Thoracic aorta (tissue), 2 donors: ENCODE measurements around the gene AHR. TPM values are rescaled to one million over a fixed set of nuclear protein-coding genes. Genes with fewer than 3 reads are reported as not detected.

Experiments used
- ATAC-seq: fragments of 150-250 bp; one replicate; pipeline ENCODE4 v1.8.0; 2017; ENCODE audit warnings: low read depth; ENCODE audit not compliant: insufficient number of reproducible peaks, low FRiP score
- DNase-seq: peaks from one replicate; pipeline ENCODE4 v3.0.0-alpha.2; 2020; ENCODE audit warnings: low spot score
- H3K27ac ChIP-seq, 2 donors: fragments of 200-600 bp; sonication (generic); 1 replicate in 1 of 2; 2 replicates in 1 of 2; pipeline ENCODE4 v1.5.1; 2016; ENCODE audit warnings: mild to moderate bottlenecking in 2 of 2, moderate library complexity in 2 of 2
- H3K27me3 ChIP-seq: fragments of 200-600 bp; sonication (generic); replicated peaks from 2 replicates; pipeline ENCODE4 v1.6.0; 2016; ENCODE audit warnings: mild to moderate bottlenecking; ENCODE audit not compliant: insufficient read depth
- H3K36me3 ChIP-seq: fragments of 200-600 bp; sonication (generic); one replicate; pipeline ENCODE4 v1.5.1; 2016
- H3K4me1 ChIP-seq, 2 donors: fragments of 200-600 bp; sonication (generic); 1 replicate in 1 of 2; 2 replicates in 1 of 2; pipeline versions ENCODE4 v1.5.1 to v1.6.0; 2016; ENCODE audit warnings: low read depth in 2 of 2, mild to moderate bottlenecking in 1 of 2; ENCODE audit not compliant: control insufficient read depth in 1 of 2
- H3K4me3 ChIP-seq: fragments of 200-600 bp; sonication (generic); 2 replicates; pipeline ENCODE4 v1.5.1; 2016; ENCODE audit warnings: mild to moderate bottlenecking
- H3K9me3 ChIP-seq: fragments of 200-600 bp; sonication (generic); 2 replicates; pipeline ENCODE4 v1.5.1; 2016
- CTCF ChIP-seq: fragments of 200-600 bp; sonication (generic); IDR thresholded peaks from one replicate; pipeline ENCODE4 v1.5.1; 2019; ENCODE audit warnings: antibody characterized with exemption
- total RNA-seq, 2 donors: library from RNA; depleted of rRNA; stranded (reverse); fragments of >200 nt; gene quantifications; one replicate each; pipeline versions ENCODE4 v1.1.0 to v1.2.3, GENCODE V29; 2016

AHR gene
- total RNA-seq, 2 donors from 2014 or later, result 131 to 191 TPM

GRCh38 chr7:17359610-17360009, 61.2 kb downstream of the AHR start:
- Histone ChIP-seq H3K36me3 (no peaks in the 10 kb centered on the region), H3K4me3 (no peak overlapping the region), H3K4me1 (no peaks in the 10 kb centered on the region), H3K27ac (no peak overlapping the region), H3K9me3 (no peaks in the 10 kb centered on the region), H3K27me3 (no peaks in the 10 kb centered on the region)
- ATAC-seq (no peak), DNase-seq (no peak)
- no peak for TF ChIP-seq CTCF

GRCh38 chr7:17362439-17363105, 64.1 kb downstream of the AHR start:
- Histone ChIP-seq H3K27me3 (no peaks in the 10 kb centered on the region), H3K36me3 (no peaks in the 10 kb centered on the region), H3K9me3 (no peaks in the 10 kb centered on the region), H3K4me1 (no peaks in the 10 kb centered on the region), H3K27ac (no peak overlapping the region), H3K4me3 (no peak overlapping the region)
- TF ChIP-seq CTCF, result no peak
- DNase-seq, result no peak
- ATAC-seq, result no peak

GRCh38 chr7:17364671-17365070, 66.2 kb downstream of the AHR start:
- Histone ChIP-seq H3K4me1 (peaks cover 1 to 7% of the 10 kb centered on the region in 2 donors), H3K36me3 (no peaks in the 10 kb centered on the region), H3K9me3 (no peaks in the 10 kb centered on the region), H3K27ac (no peak overlapping the region), H3K27me3 (no peaks in the 10 kb centered on the region), H3K4me3 (no peak overlapping the region)
- DNase-seq (no peak), ATAC-seq (no peak)
- TF ChIP-seq CTCF, result no peak

GRCh38 chr7:17365775-17366174, 67.3 kb downstream of the AHR start:
- H3K4me1 ChIP-seq, result peaks cover 9 to 12% of the 10 kb centered on the region in 2 donors
- H3K36me3 ChIP-seq, result no peaks in the 10 kb centered on the region
- no peak for TF ChIP-seq CTCF
- H3K27me3 ChIP-seq, result no peaks in the 10 kb centered on the region
- H3K27ac ChIP-seq, result no peak overlapping the region
- no peak for DNase-seq
- H3K9me3 ChIP-seq, result no peaks in the 10 kb centered on the region
- ATAC-seq, result no peak
- H3K4me3 ChIP-seq, result no peak overlapping the region

GRCh38 chr7:17367502-17367901, 69.0 kb downstream of the AHR start:
- Histone ChIP-seq H3K4me3 (no peak overlapping the region), H3K9me3 (no peaks in the 10 kb centered on the region), H3K4me1 (peaks cover 22 to 27% of the 10 kb centered on the region in 2 donors), H3K27me3 (no peaks in the 10 kb centered on the region), H3K27ac (no peak overlapping the region), H3K36me3 (no peaks in the 10 kb centered on the region)
- ATAC-seq (no peak), DNase-seq (no peak)
- no peak for TF ChIP-seq CTCF
